Peyer's patch (tissue), 4 donors: ENCODE measurements around the gene PAOX. TPM values are rescaled to one million over a fixed set of nuclear protein-coding genes. Genes with fewer than 3 reads are reported as not detected.

Source experiments
- DNase-seq, 3 donors: peaks; one replicate each; pipeline ENCODE4 v3.0.0-alpha.2; 2017 to 2019
- H3K27ac ChIP-seq, 4 donors: fragments of 200-600 bp; sonication (generic); one replicate each; pipeline ENCODE4 v1.5.1; 2016 to 2019
- H3K27me3 ChIP-seq, 2 donors: fragments of 200-600 bp; sonication (generic); one replicate each; pipeline ENCODE4 v1.5.1; 2019
- H3K36me3 ChIP-seq, 3 donors: fragments of 200-600 bp; sonication (generic); one replicate each; pipeline ENCODE4 v1.5.1; 2016 to 2019
- H3K4me1 ChIP-seq, 4 donors: fragments of 200-600 bp; sonication (generic); one replicate each; pipeline ENCODE4 v1.5.1; 2016 to 2019
- H3K4me3 ChIP-seq, 4 donors: fragments of 200-600 bp; sonication (generic); 1 replicate in 3 of 4; 2 replicates in 1 of 4; pipeline ENCODE4 v1.5.1; 2016 to 2019; ENCODE audit warnings: mild to moderate bottlenecking in 1 of 4
- H3K9me3 ChIP-seq, 4 donors: fragments of 200-600 bp; sonication (generic); one replicate each; pipeline ENCODE4 v1.5.1; 2016 to 2019; ENCODE audit warnings: mild to moderate bottlenecking in 1 of 4
- CTCF ChIP-seq, 6 experiments: fragments of 450-650 bp in 4 of 6; fragments of 200-600 bp in 2 of 6; sonication (generic) in 1 of 6; IDR thresholded peaks; one replicate each; pipeline ENCODE4 v1.5.1; 2017 to 2019; ENCODE audit warnings: antibody characterized with exemption in 6 of 6, mild to moderate bottlenecking in 3 of 6, moderate library complexity in 1 of 6
- POLR2A ChIP-seq, 2 donors: fragments of 450-650 bp; IDR thresholded peaks; one replicate each; pipeline ENCODE4 v1.5.1; 2017; ENCODE audit warnings: antibody characterized with exemption in 2 of 2, mild to moderate bottlenecking in 2 of 2, moderate library complexity in 2 of 2
- total RNA-seq, 4 donors: library from RNA; depleted of rRNA; stranded (reverse); fragments of >200 nt; gene quantifications; one replicate each; pipeline ENCODE4 v1.1.0, GENCODE V29; 2016

The PAOX gene
- total RNA-seq, 4 donors from 2014 or later: 19.8 to 53.7 (median 36.9) TPM

- peak in 1 of 3 donors; percentile 73 for DNase-seq
- Histone ChIP-seq H3K4me1 (peaks cover 0 to 14% (median 0%) of the 10 kb centered on the region in 4 donors), H3K27ac (peak overlapping the region in 2 of 4 donors; percentile 41 to 74), H3K4me3 (peak overlapping the region in 1 of 4 donors; percentile 23), H3K27me3 (no peaks in the 10 kb centered on the region), H3K36me3 (no peaks in the 10 kb centered on the region), H3K9me3 (no peaks in the 10 kb centered on the region)
- TF ChIP-seq POLR2A (IDR thresholded peaks at IDR 0.05): no peak
- TF ChIP-seq CTCF (IDR thresholded peaks at IDR 0.05): no peak
These were observed 35.5 kb upstream of the PAOX start for GRCh38 chr10:133343558-133343957.

GRCh38 chr10:133344236-133344635 lies 34.8 kb upstream of the PAOX start:
- H3K9me3 ChIP-seq: no peaks in the 10 kb centered on the region
- no peak for DNase-seq
- no peak overlapping the region for H3K27ac ChIP-seq
- H3K27me3 ChIP-seq: no peaks in the 10 kb centered on the region
- TF ChIP-seq POLR2A (IDR thresholded peaks at IDR 0.05): no peak
- no peak for TF ChIP-seq CTCF (IDR thresholded peaks at IDR 0.05)
- peaks cover 0 to 21% (median 0%) of the 10 kb centered on the region in 4 donors for H3K4me1 ChIP-seq
- no peaks in the 10 kb centered on the region for H3K36me3 ChIP-seq
- H3K4me3 ChIP-seq: no peak overlapping the region

- H3K36me3 ChIP-seq: peaks cover 0 to 6% (median 0%) of the 10 kb centered on the region in 3 donors
- H3K27me3 ChIP-seq: no peaks in the 10 kb centered on the region
- TF ChIP-seq CTCF (IDR thresholded peaks at IDR 0.05): no peak
- TF ChIP-seq POLR2A (IDR thresholded peaks at IDR 0.05): no peak
- H3K9me3 ChIP-seq: no peaks in the 10 kb centered on the region
- DNase-seq: no peak
- peaks cover 0 to 21% (median 0%) of the 10 kb centered on the region in 4 donors for H3K4me1 ChIP-seq
- H3K4me3 ChIP-seq: no peak overlapping the region
- H3K27ac ChIP-seq: peak overlapping the region in 1 of 4 donors; percentile 23
These were observed 32.6 kb upstream of the PAOX start for GRCh38 chr10:133346413-133346812.

- Histone ChIP-seq H3K36me3 (peaks cover 0 to 17% (median 0%) of the 10 kb centered on the region in 3 donors), H3K4me3 (peak overlapping the region in 3 of 4 donors; percentile 28 to 68 (median 57)), H3K27ac (peak overlapping the region in 3 of 4 donors; percentile 87 to 96 (median 90)), H3K4me1 (peaks cover 0 to 21% (median 0%) of the 10 kb centered on the region in 4 donors), H3K9me3 (no peaks in the 10 kb centered on the region), H3K27me3 (no peaks in the 10 kb centered on the region)
- peak in 2 of 3 donors; percentile 84 to 88 for DNase-seq
- peak; percentile 35 to 55 for TF ChIP-seq POLR2A (IDR thresholded peaks at IDR 0.05)
- peak in 2 of 6 experiments; percentile 34 to 51 for TF ChIP-seq CTCF (IDR thresholded peaks at IDR 0.05)
These were observed 31.1 kb upstream of the PAOX start for GRCh38 chr10:133347710-133348517.

GRCh38 chr10:133349160-133349568 lies 29.9 kb upstream of the PAOX start:
- Histone ChIP-seq H3K9me3 (no peaks in the 10 kb centered on the region), H3K4me3 (peak overlapping the region in 2 of 4 donors; percentile 14 to 57), H3K27me3 (no peaks in the 10 kb centered on the region), H3K27ac (peak overlapping the region in 1 of 4 donors; percentile 28), H3K4me1 (peaks cover 0 to 16% (median 0%) of the 10 kb centered on the region in 4 donors), H3K36me3 (peaks cover 0 to 17% (median 0%) of the 10 kb centered on the region in 3 donors)
- TF ChIP-seq CTCF (IDR thresholded peaks at IDR 0.05): no peak
- TF ChIP-seq POLR2A (IDR thresholded peaks at IDR 0.05): no peak
- no peak for DNase-seq
